ENCODE data around the gene METTL9.

DNA sequence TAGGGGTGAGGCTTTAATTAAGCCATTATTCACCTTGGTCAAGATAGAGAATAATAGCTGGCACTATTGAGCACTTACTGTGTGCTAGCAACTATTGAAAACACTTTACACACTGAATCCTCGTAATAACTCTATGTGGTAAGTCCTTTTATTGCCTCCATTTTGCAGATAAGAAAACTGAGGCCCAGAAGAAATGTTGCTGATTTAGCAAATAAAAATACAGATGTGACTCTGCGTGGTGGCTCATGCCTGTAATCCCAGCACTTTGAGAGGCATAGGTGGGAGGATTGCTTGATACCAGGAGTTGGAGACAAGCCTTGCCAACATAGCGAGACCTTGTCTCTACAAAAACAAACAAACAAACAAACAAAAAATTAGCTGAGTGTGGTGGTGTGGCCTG lies 83.8 kb downstream of the METTL9 start:
- TF ChIP-seq, protein P1, sequence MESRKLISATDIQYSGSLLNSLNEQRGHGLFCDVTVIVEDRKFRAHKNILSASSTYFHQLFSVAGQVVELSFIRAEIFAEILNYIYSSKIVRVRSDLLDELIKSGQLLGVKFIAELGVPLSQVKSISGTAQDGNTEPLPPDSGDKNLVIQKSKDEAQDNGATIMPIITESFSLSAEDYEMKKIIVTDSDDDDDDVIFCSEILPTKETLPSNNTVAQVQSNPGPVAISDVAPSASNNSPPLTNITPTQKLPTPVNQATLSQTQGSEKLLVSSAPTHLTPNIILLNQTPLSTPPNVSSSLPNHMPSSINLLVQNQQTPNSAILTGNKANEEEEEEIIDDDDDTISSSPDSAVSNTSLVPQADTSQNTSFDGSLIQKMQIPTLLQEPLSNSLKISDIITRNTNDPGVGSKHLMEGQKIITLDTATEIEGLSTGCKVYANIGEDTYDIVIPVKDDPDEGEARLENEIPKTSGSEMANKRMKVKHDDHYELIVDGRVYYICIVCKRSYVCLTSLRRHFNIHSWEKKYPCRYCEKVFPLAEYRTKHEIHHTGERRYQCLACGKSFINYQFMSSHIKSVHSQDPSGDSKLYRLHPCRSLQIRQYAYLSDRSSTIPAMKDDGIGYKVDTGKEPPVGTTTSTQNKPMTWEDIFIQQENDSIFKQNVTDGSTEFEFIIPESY (CRISPR knock-in tag; IDR thresholded peaks at IDR 0.05): no peak
- TF ChIP-seq EP300 (IDR thresholded peaks at IDR 0.05; ENCODE audit: low read depth in 2 of 2, low read length in 2 of 2) (no peak), EP300 (CRISPR knock-in tag; IDR thresholded peaks at IDR 0.05; ENCODE audit: borderline replicate concordance) (no peak), SMAD9 (CRISPR knock-in tag; IDR thresholded peaks at IDR 0.05) (no peak), ZNF619 (CRISPR knock-in tag; IDR thresholded peaks at IDR 0.05) (no peak)

Measured in HepG2 (cell line).